Liver (tissue), 9 donors: Measurements from ENCODE around the gene ENOPH1. TPM values are rescaled to one million over a fixed set of nuclear protein-coding genes. Genes with fewer than 3 reads are reported as not detected.
"Not testable (repeated sequence)": the region's sequence is repeated elsewhere in the genome, so short reads cannot be mapped to it uniquely, and the experiment has no call there.

Experiments
- DNase-seq: peaks from one replicate; pipeline ENCODE4 v3.0.0-alpha.2; 2017; ENCODE audit warnings: low spot score
- H3K27ac ChIP-seq, 2 donors: one replicate each; pipeline ENCODE4 v1.7.0; 2013; ENCODE audit warnings: inconsistent platforms in 2 of 2, low read length in 2 of 2, control low read depth in 1 of 2, low read depth in 1 of 2, mild to moderate bottlenecking in 1 of 2
- H3K27me3 ChIP-seq, 4 donors: one replicate each; pipeline versions ENCODE4 v1.6.1 to v1.7.0; 2013; ENCODE audit warnings: low read length in 3 of 4, inconsistent platforms in 1 of 4, mild to moderate bottlenecking in 1 of 4, moderate library complexity in 1 of 4; ENCODE audit not compliant: control insufficient read depth in 4 of 4, insufficient read depth in 4 of 4
- H3K36me3 ChIP-seq, 4 donors: one replicate each; pipeline versions ENCODE4 v1.6.1 to v1.7.0; 2013; ENCODE audit warnings: low read length in 3 of 4, mild to moderate bottlenecking in 3 of 4, low read depth in 1 of 4, moderate library complexity in 1 of 4; ENCODE audit not compliant: control insufficient read depth in 4 of 4, insufficient read depth in 3 of 4
- H3K4me1 ChIP-seq, 4 donors: one replicate each; pipeline versions ENCODE4 v1.6.1 to v1.7.0; 2013; ENCODE audit warnings: low read length in 3 of 4, mild to moderate bottlenecking in 3 of 4, moderate library complexity in 1 of 4; ENCODE audit not compliant: control insufficient read depth in 4 of 4, insufficient read depth in 4 of 4
- H3K4me3 ChIP-seq, 3 donors: one replicate each; pipeline versions ENCODE4 v1.6.1 to v1.7.0; 2013; ENCODE audit warnings: low read length in 3 of 3, control low read depth in 1 of 3, low read depth in 1 of 3, mild to moderate bottlenecking in 1 of 3
- H3K9ac ChIP-seq, 2 donors: one replicate each; pipeline ENCODE4 v1.7.0; 2013; ENCODE audit warnings: low read length in 2 of 2, mild to moderate bottlenecking in 2 of 2, moderate library complexity in 2 of 2, control low read depth in 1 of 2, low read depth in 1 of 2
- H3K9me3 ChIP-seq, 4 donors: one replicate each; pipeline versions ENCODE4 v1.6.1 to v1.7.0; 2013; ENCODE audit warnings: low read length in 3 of 4; ENCODE audit not compliant: control insufficient read depth in 4 of 4
- EGR1 ChIP-seq, 2 donors: IDR thresholded peaks; 2 replicates each; pipeline ENCODE4 v1.6.1; 2016 to 2018; ENCODE audit warnings: antibody characterized with exemption in 2 of 2, low read depth in 2 of 2
- FOXA2 ChIP-seq: IDR thresholded peaks from 2 replicates; pipeline ENCODE4 v1.6.1; 2016; ENCODE audit warnings: antibody characterized with exemption
- GABPA ChIP-seq, 2 donors: IDR thresholded peaks in 1 of 2; conservative IDR thresholded peaks in 1 of 2; 2 replicates each; pipeline ENCODE4 v1.6.1; 2016; ENCODE audit warnings: antibody characterized with exemption in 2 of 2, mild to moderate bottlenecking in 1 of 2, moderate library complexity in 1 of 2
- HNF4A ChIP-seq, 2 donors: conservative IDR thresholded peaks; 2 replicates each; pipeline ENCODE4 v1.6.1; 2016; ENCODE audit warnings: antibody characterized with exemption in 2 of 2, mild to moderate bottlenecking in 2 of 2
- JUND ChIP-seq, 2 donors: IDR thresholded peaks; 2 replicates each; pipeline ENCODE4 v1.6.1; 2016; ENCODE audit warnings: antibody characterized with exemption in 2 of 2
- RAD21 ChIP-seq, 2 donors: IDR thresholded peaks; 2 replicates each; pipeline ENCODE4 v1.6.1; 2016; ENCODE audit warnings: antibody characterized with exemption in 2 of 2, mild to moderate bottlenecking in 2 of 2
- REST ChIP-seq: IDR thresholded peaks from 2 replicates; pipeline ENCODE4 v1.6.1; 2016; ENCODE audit warnings: antibody characterized with exemption, mild to moderate bottlenecking
- RXRA ChIP-seq, 2 donors: IDR thresholded peaks; 2 replicates each; pipeline ENCODE4 v1.6.1; 2017 to 2018; ENCODE audit warnings: antibody characterized with exemption in 2 of 2, mild to moderate bottlenecking in 1 of 2
- TAF1 ChIP-seq: conservative IDR thresholded peaks from 2 replicates; pipeline ENCODE4 v1.6.1; 2016; ENCODE audit warnings: antibody characterized with exemption, mild to moderate bottlenecking
- YY1 ChIP-seq: IDR thresholded peaks from 2 replicates; pipeline ENCODE4 v1.6.1; 2016; ENCODE audit warnings: antibody characterized with exemption, mild to moderate bottlenecking
- WGBS: extraction: QIAGEN DNeasy Blood & Tissue Kit; methylation state at CpG from one replicate; pipeline ENCODE4 v1.1.7; 2013; 5-methylcytosine and 5-hydroxymethylcytosine counted together
- polyA plus RNA-seq, 2 donors: library from polyadenylated mRNA; stranded (reverse) in 1 of 2; unstranded in 1 of 2; fragments of 200-250 nt in 1 of 2; fragments of >200 nt in 1 of 2; fragmentation: Nextera tagmentation in 1 of 2; extraction: Ambion mirVana in 1 of 2; gene quantifications; one replicate each; pipeline versions ENCODE4 v1.2.1 to v1.2.3, GENCODE V29; 2013 to 2015
- total RNA-seq, 2 donors: library from RNA; depleted of rRNA; stranded (reverse); fragments of >200 nt; gene quantifications; one replicate each; pipeline ENCODE4 v1.2.3, GENCODE V29; 2014
- TF ChIP-seq, protein P1 (sequence below): IDR thresholded peaks from 2 replicates; pipeline ENCODE4 v1.6.1; 2016; ENCODE audit warnings: antibody characterized with exemption
- TF ChIP-seq, protein P2 (sequence below): IDR thresholded peaks from 2 replicates; pipeline ENCODE4 v1.6.1; 2016; ENCODE audit warnings: antibody characterized with exemption
- TF ChIP-seq, protein P3 (sequence below): fragments of 150-350 bp; IDR thresholded peaks from 2 replicates; pipeline ENCODE4 v1.5.1; 2017; ENCODE audit warnings: improper control_type of control experiment, low read depth, low read length; ENCODE audit not compliant: missing input control
- donor health status: healthy.
- donor health status: healthy.
- donor health status: healthy.
- donor health status: healthy.
- donor health status: healthy.

Gene ENOPH1
- total and polyA plus RNA-seq, 4 donors = 12.1 to 20.0 (median 12.8) TPM

DNA sequence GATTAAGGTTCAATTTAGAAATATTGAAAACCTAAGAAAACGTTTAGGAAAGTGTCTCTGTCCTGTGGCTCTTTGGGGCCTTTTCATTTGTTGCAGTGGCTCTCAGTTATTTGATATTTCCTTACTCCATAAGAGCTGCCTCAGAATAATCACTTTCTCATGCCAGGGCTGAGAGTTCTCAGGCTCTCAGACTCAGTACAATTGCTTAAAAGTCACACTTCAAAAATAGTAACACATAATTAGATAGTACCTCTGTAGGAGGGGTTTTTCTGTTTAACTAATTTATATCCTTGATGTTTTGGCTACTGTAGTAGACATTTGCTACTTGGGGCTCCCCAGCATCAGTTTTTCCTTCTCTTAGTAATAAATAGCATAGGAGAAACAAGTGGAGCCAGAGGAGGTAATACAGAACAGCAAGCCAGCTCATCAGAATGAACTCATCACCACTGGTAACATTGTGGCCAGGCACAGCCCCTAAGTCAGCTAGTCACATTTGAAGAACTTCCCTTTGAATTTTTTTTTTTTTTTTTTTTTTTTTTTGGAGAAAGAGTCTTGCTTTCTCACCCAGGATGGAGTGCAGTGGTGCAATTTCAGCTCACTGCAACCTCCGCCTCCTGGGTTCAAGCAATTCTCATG, 48.6 kb upstream of the ENOPH1 start:
- no peak for DNase-seq
- Histone ChIP-seq H3K27ac (no peak overlapping the region), H3K27me3 (no peaks in the 10 kb centered on the region), H3K9me3 (no peaks in the 10 kb centered on the region), H3K4me3 (no peak overlapping the region), H3K9ac (no peak overlapping the region), H3K4me1 (no peaks in the 10 kb centered on the region), H3K36me3 (peaks cover 0 to 2% (median 0%) of the 10 kb centered on the region in 4 donors)
- WGBS = 88% methylated on average over 2 of the region's 2 CpGs
- TF ChIP-seq YY1 (no peak), RAD21 (IDR thresholded peaks at IDR 0.05) (no peak), RXRA (IDR thresholded peaks at IDR 0.05) (no peak), GABPA (IDR thresholded peaks at IDR 0.05 in 1 of 2, conservative IDR thresholded peaks at IDR 0.05 in 1 of 2) (no peak), EGR1 (IDR thresholded peaks at IDR 0.05; ENCODE audit: low read depth in 2 of 2) (no peak), JUND (IDR thresholded peaks at IDR 0.05) (no peak), FOXA2 (no peak), REST (no peak), TAF1 (no peak)
- TF ChIP-seq, protein P1, sequence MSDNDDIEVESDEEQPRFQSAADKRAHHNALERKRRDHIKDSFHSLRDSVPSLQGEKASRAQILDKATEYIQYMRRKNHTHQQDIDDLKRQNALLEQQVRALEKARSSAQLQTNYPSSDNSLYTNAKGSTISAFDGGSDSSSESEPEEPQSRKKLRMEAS = no peak
- TF ChIP-seq, protein P2, sequence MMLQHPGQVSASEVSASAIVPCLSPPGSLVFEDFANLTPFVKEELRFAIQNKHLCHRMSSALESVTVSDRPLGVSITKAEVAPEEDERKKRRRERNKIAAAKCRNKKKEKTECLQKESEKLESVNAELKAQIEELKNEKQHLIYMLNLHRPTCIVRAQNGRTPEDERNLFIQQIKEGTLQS = no peak

- H3K27ac ChIP-seq = no peak overlapping the region
- no peaks in the 10 kb centered on the region for H3K9me3 ChIP-seq
- no peaks in the 10 kb centered on the region for H3K4me1 ChIP-seq
- no peaks in the 10 kb centered on the region for H3K36me3 ChIP-seq
- no peak overlapping the region for H3K9ac ChIP-seq
- 72% methylated on average over 2 of the region's 2 CpGs for WGBS
- TF ChIP-seq HNF4A (conservative IDR thresholded peaks at IDR 0.05) = no peak
- TF ChIP-seq, protein P1 = no peak
- no peak for TF ChIP-seq REST
- TF ChIP-seq YY1 = no peak
- TF ChIP-seq, protein P3, sequence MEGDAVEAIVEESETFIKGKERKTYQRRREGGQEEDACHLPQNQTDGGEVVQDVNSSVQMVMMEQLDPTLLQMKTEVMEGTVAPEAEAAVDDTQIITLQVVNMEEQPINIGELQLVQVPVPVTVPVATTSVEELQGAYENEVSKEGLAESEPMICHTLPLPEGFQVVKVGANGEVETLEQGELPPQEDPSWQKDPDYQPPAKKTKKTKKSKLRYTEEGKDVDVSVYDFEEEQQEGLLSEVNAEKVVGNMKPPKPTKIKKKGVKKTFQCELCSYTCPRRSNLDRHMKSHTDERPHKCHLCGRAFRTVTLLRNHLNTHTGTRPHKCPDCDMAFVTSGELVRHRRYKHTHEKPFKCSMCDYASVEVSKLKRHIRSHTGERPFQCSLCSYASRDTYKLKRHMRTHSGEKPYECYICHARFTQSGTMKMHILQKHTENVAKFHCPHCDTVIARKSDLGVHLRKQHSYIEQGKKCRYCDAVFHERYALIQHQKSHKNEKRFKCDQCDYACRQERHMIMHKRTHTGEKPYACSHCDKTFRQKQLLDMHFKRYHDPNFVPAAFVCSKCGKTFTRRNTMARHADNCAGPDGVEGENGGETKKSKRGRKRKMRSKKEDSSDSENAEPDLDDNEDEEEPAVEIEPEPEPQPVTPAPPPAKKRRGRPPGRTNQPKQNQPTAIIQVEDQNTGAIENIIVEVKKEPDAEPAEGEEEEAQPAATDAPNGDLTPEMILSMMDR = no peak
- no peak for TF ChIP-seq JUND (IDR thresholded peaks at IDR 0.05)
- DNase-seq = no peak
- no peaks in the 10 kb centered on the region for H3K27me3 ChIP-seq
- H3K4me3 ChIP-seq = no peak overlapping the region
These were observed 47.6 kb upstream of the ENOPH1 start for GRCh38 chr4:82382751-82383150.

GRCh38 chr4:82386312-82386711, 44.1 kb upstream of the ENOPH1 start:
- not testable (repeated sequence) for DNase-seq, H3K9ac ChIP-seq, H3K27ac ChIP-seq, H3K4me1 ChIP-seq, H3K27me3 ChIP-seq, H3K4me3 ChIP-seq, H3K9me3 ChIP-seq, H3K36me3 ChIP-seq
- 94% methylated on average over 8 of the region's 8 CpGs for WGBS
